ENCODE measurements around the gene CCDC187. TPM values are rescaled to one million over a fixed set of nuclear protein-coding genes. Genes with fewer than 3 reads are reported as not detected.

Gene CCDC187
- polyA plus RNA-seq, 3 donors = not detected

DNA sequence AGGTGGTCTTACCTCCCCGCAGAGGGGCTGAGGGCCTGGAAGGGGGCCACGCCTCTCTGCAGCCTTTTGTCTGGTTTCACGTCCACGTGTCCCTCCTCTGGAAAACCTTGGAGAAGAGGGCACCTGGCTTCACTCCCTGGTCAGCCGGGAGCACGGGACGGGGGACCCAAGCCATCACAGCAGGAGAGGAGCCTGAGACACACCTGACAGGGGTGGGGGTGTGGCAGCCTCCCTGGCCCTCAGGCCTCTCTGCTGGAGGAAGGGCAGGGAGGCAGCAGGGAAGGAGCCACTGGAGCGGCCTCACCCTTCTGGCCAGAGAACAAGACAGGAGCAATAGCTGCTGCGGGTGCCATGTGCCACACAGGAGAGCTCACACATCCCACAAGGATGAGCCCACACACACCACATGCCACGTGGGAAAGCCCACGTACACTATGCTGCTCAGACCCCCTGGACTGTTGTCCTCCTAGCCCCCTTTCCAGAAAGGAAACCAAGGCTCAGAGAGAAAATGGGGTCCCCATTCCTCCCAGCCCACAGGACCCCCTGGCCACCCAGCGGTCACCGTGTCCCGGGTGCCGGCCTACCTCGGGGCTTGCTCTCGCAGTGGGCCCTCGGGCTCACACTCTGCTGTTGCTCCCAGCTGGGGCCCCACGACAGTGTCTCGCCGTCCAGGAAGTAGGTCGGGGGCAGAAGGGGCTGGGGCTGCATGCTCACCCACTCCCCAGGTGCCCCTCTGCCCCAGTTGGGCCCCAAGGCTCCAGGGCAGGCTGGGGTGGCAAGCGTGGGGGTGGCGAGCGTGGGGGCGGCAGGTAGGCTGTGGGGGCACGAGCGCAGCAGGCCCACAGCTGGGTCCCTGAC lies 18.2 kb downstream of the CCDC187 start:
- WGBS (ENCODE audit: insufficient coverage) = 91% methylated on average over 28 of the region's 28 CpGs
- intact Hi-C loops (cut with micrococcal nuclease) = loop anchor here in 1 of 2 donors (10.0 kb wide), 1 partner anchor 681 kb away; no protein-coding TSS in a partner anchor
- no peaks in the 10 kb centered on the region for H3K27me3 ChIP-seq (ENCODE audit: control insufficient read depth in 2 of 2, insufficient read depth in 2 of 2, low read length in 2 of 2)
- H4K20me1 ChIP-seq (ENCODE audit: insufficient read depth, low read length) = no peaks in the 10 kb centered on the region
- H3K36me3 ChIP-seq (replicated peaks in 1 of 2; ENCODE audit: control insufficient read depth in 1 of 2, insufficient read depth in 2 of 2, low read length in 2 of 2) = no peaks in the 10 kb centered on the region
- H3K27ac ChIP-seq (ENCODE audit: low read depth in 1 of 2, low read length in 2 of 2) = no peak overlapping the region
- Mint-ChIP-seq H3K9me3 (peaks cover 0 to 2% (median 0%) of the 10 kb centered on the region in 7 donors), H3K27me3 (ENCODE audit: low read depth in 3 of 3) (peaks cover 6 to 14% (median 14%) of the 10 kb centered on the region in 3 donors), H3K27ac (no peak overlapping the region), H3K36me3 (no peaks in the 10 kb centered on the region), H3K4me1 (no peaks in the 10 kb centered on the region), H3K4me3 (no peak overlapping the region)
- TF ChIP-seq, protein P1, sequence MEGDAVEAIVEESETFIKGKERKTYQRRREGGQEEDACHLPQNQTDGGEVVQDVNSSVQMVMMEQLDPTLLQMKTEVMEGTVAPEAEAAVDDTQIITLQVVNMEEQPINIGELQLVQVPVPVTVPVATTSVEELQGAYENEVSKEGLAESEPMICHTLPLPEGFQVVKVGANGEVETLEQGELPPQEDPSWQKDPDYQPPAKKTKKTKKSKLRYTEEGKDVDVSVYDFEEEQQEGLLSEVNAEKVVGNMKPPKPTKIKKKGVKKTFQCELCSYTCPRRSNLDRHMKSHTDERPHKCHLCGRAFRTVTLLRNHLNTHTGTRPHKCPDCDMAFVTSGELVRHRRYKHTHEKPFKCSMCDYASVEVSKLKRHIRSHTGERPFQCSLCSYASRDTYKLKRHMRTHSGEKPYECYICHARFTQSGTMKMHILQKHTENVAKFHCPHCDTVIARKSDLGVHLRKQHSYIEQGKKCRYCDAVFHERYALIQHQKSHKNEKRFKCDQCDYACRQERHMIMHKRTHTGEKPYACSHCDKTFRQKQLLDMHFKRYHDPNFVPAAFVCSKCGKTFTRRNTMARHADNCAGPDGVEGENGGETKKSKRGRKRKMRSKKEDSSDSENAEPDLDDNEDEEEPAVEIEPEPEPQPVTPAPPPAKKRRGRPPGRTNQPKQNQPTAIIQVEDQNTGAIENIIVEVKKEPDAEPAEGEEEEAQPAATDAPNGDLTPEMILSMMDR (IDR thresholded peaks at IDR 0.05) = no peak
- H3K9me3 ChIP-seq (replicated peaks in 1 of 2; ENCODE audit: control insufficient read depth in 1 of 2, insufficient read depth in 1 of 2, low read length in 2 of 2) = no peaks in the 10 kb centered on the region
- no peak for DNase-seq
- H3K4me1 ChIP-seq (ENCODE audit: control insufficient read depth in 1 of 2, insufficient read depth in 2 of 2, low read length in 2 of 2) = no peaks in the 10 kb centered on the region
- H3K4me2 ChIP-seq (replicated peaks; ENCODE audit: extremely low read depth, low read length, poor library complexity, severe bottlenecking) = no peak overlapping the region
- no peaks in the 10 kb centered on the region for H3K79me2 ChIP-seq (ENCODE audit: insufficient read depth, low read length)
- H3K9ac ChIP-seq (ENCODE audit: insufficient read depth, low read length, poor library complexity, severe bottlenecking) = no peak overlapping the region
- no peak overlapping the region for H2AFZ ChIP-seq (ENCODE audit: insufficient read depth, low read depth, low read length, poor library complexity, severe bottlenecking)
- H3K4me3 ChIP-seq (replicated peaks in 1 of 3; ENCODE audit: low read depth in 2 of 3, low read length in 3 of 3) = no peak overlapping the region

DNA sequence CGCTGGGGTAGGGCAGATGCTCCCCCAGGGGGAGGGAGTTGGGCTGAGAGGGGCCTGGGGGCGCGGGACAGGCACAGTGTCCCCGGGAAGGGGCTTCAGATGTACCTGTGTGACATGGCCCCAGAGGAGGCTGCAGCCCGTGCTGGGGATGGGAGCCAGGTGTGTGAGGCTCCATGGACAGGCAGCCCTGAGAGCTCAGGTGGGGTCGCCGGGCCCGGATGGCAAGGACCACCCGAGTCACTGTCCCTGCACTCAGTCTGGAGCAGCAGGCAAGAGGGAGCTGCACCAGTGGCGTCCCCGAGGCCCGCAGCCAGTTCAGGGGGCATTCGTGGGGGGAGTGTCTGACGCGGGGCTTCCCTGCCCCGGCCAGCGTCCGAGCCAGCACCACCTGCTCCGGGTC lies 18.9 kb downstream of the CCDC187 start:
- Mint-ChIP-seq H3K27me3 (ENCODE audit: low read depth in 3 of 3) (peaks cover 6 to 14% (median 14%) of the 10 kb centered on the region in 3 donors), H3K4me1 (no peaks in the 10 kb centered on the region), H3K9me3 (peaks cover 0 to 2% (median 0%) of the 10 kb centered on the region in 7 donors), H3K4me3 (no peak overlapping the region), H3K36me3 (no peaks in the 10 kb centered on the region), H3K27ac (no peak overlapping the region)
- Histone ChIP-seq H3K36me3 (replicated peaks in 1 of 2; ENCODE audit: control insufficient read depth in 1 of 2, insufficient read depth in 2 of 2, low read length in 2 of 2) (no peaks in the 10 kb centered on the region), H3K79me2 (ENCODE audit: insufficient read depth, low read length) (no peaks in the 10 kb centered on the region), H3K4me1 (ENCODE audit: control insufficient read depth in 1 of 2, insufficient read depth in 2 of 2, low read length in 2 of 2) (no peaks in the 10 kb centered on the region), H3K4me2 (replicated peaks; ENCODE audit: extremely low read depth, low read length, poor library complexity, severe bottlenecking) (no peak overlapping the region), H2AFZ (ENCODE audit: insufficient read depth, low read depth, low read length, poor library complexity, severe bottlenecking) (no peak overlapping the region), H3K27ac (ENCODE audit: low read depth in 1 of 2, low read length in 2 of 2) (no peak overlapping the region), H3K4me3 (replicated peaks in 1 of 3; ENCODE audit: low read depth in 2 of 3, low read length in 3 of 3) (no peak overlapping the region), H4K20me1 (ENCODE audit: insufficient read depth, low read length) (no peaks in the 10 kb centered on the region), H3K9me3 (replicated peaks in 1 of 2; ENCODE audit: control insufficient read depth in 1 of 2, insufficient read depth in 1 of 2, low read length in 2 of 2) (no peaks in the 10 kb centered on the region), H3K9ac (ENCODE audit: insufficient read depth, low read length, poor library complexity, severe bottlenecking) (no peak overlapping the region), H3K27me3 (ENCODE audit: control insufficient read depth in 2 of 2, insufficient read depth in 2 of 2, low read length in 2 of 2) (no peaks in the 10 kb centered on the region)
- WGBS (ENCODE audit: insufficient coverage) = 96% methylated on average over 18 of the region's 19 CpGs
- no peak for DNase-seq
- TF ChIP-seq, protein P1 (IDR thresholded peaks at IDR 0.05) = no peak
- intact Hi-C loops (cut with micrococcal nuclease) = loop anchor here in 1 of 2 donors (5.0 to 10.0 kb wide), 2 partner anchors 113 to 680 kb away; no protein-coding TSS in a partner anchor
